A549 (cell line): ENCODE results near the gene CPSF6. TPM values are rescaled to one million over a fixed set of nuclear protein-coding genes. Genes with fewer than 3 reads are reported as not detected.

Experiments used
- ATAC-seq, 2 experiments: fragments of 200-7000 bp in 1 of 2; fragments of >200 bp in 1 of 2; cut with Nextera tagmentation in 1 of 2; cut with Tn5 transposase in 1 of 2; 3 replicates each; pipeline versions ENCODE4 v1.8.0 to v1.9.1; 2018 to 2020; ENCODE audit warnings: mild to moderate bottlenecking in 1 of 2, moderate library complexity in 1 of 2
- CTCF ChIA-PET: fragments of 300-600 bp; sonication (Branson Sonifier 250); formaldehyde crosslinking; extraction: SDS; loops from one replicate; lab custom pipeline; 2021; ENCODE audit warnings: antibody characterized with exemption, inconsistent platforms; lab: Yijun Ruan, JAX
- POLR2A ChIA-PET: fragments of 350-600 bp; formaldehyde crosslinking; extraction: SDS; loops from one replicate; lab custom pipeline; 2021; ENCODE audit warnings: antibody characterized with exemption, inconsistent platforms; lab: Yijun Ruan, JAX
- DNase-seq, 2 experiments: peaks; one replicate each; pipeline versions ENCODE4 v3.0.0 to v3.0.0-alpha.2; 2011 to 2016; ENCODE audit warnings: low read depth in 1 of 2, low spot score in 1 of 2
- FAIRE-seq: peaks from 2 replicates; lab custom pipeline; 2011; peaks lifted over from hg19 to GRCh38; lab: Jason Lieb, UNC
- H3K27ac ChIP-seq, 2 experiments: fragments of >200 bp; sonication (Bioruptor Twin); formaldehyde crosslinking; 3 replicates each; pipeline ENCODE4 v1.5.1; 2016 to 2017
- H3K4me1 ChIP-seq: fragments of >200 bp; sonication (Bioruptor Twin); formaldehyde crosslinking; 3 replicates; pipeline ENCODE4 v1.6.1; 2016
- H3K4me2 ChIP-seq: fragments of >200 bp; sonication (Bioruptor Twin); formaldehyde crosslinking; 3 replicates; pipeline ENCODE4 v1.6.1; 2016
- H3K4me3 ChIP-seq: fragments of >200 bp; sonication (Bioruptor Twin); formaldehyde crosslinking; 3 replicates; pipeline ENCODE4 v1.5.1; 2016
- H3K9me3 ChIP-seq: fragments of >200 bp; sonication (Bioruptor Twin); formaldehyde crosslinking; 3 replicates; pipeline ENCODE4 v1.6.1; 2016
- CBX2 ChIP-seq: fragments of 200-600 bp; sonication (generic); IDR thresholded peaks from 2 replicates; pipeline ENCODE4 v1.6.1; 2016; ENCODE audit warnings: low read depth, mild to moderate bottlenecking, borderline replicate concordance
- CHD2 ChIP-seq: fragments of 150-350 bp; IDR thresholded peaks from 2 replicates; pipeline ENCODE4 v1.6.1; 2014; ENCODE audit warnings: low read length; ENCODE audit not compliant: partially characterized antibody
- EHF ChIP-seq: fragments of 250-450 bp; sonication (Bioruptor Pico); IDR thresholded peaks from 2 replicates; pipeline ENCODE4 v1.5.0; 2020; ENCODE audit warnings: mild to moderate bottlenecking
- EHMT2 ChIP-seq: fragments of 200-600 bp; sonication (generic); IDR thresholded peaks from 2 replicates; pipeline ENCODE4 v1.6.1; 2016; ENCODE audit warnings: antibody characterized with exemption, low read depth, mild to moderate bottlenecking, moderate library complexity
- EP300 ChIP-seq, 2 experiments: fragments of >200 bp; sonication (Bioruptor Twin); formaldehyde crosslinking; IDR thresholded peaks; 2 replicates in 1 of 2; 3 replicates in 1 of 2; pipeline ENCODE4 v1.6.1; 2016 to 2017
- FOSB ChIP-seq: fragments of 250-450 bp; sonication (Bioruptor Pico); IDR thresholded peaks from 2 replicates; pipeline ENCODE4 v1.5.0; 2020; ENCODE audit warnings: mild to moderate bottlenecking, moderate library complexity
- HDAC2 ChIP-seq: fragments of 200-600 bp; sonication (generic); IDR thresholded peaks from 2 replicates; pipeline ENCODE4 v1.6.1; 2016
- HOXB5 ChIP-seq: fragments of 250-450 bp; sonication (Bioruptor Pico); IDR thresholded peaks from 2 replicates; pipeline ENCODE4 v1.5.0; 2020; ENCODE audit warnings: mild to moderate bottlenecking, moderate library complexity
- MAFK ChIP-seq: fragments of 450-650 bp; IDR thresholded peaks from 2 replicates; pipeline ENCODE4 v1.6.1; 2014; ENCODE audit not compliant: partially characterized antibody
- NFE2L2 ChIP-seq: fragments of 150-350 bp; conservative IDR thresholded peaks from 2 replicates; pipeline ENCODE4 v1.6.1; 2014; ENCODE audit warnings: low read length
- NR3C1 ChIP-seq: fragments of >200 bp; sonication (Bioruptor Twin); formaldehyde crosslinking; IDR thresholded peaks from 3 replicates; pipeline ENCODE4 v1.6.1; 2017
- RARB ChIP-seq: fragments of 250-450 bp; sonication (Bioruptor Pico); IDR thresholded peaks from 2 replicates; pipeline ENCODE4 v1.8.0; 2021; ENCODE audit warnings: mild to moderate bottlenecking, moderate library complexity
- RCOR1 ChIP-seq: fragments of 150-350 bp; IDR thresholded peaks from 2 replicates; pipeline ENCODE4 v1.6.1; 2014; ENCODE audit warnings: antibody characterized with exemption, low read length, low read depth
- SREBF2 ChIP-seq: fragments of 450-650 bp; IDR thresholded peaks from 2 replicates; pipeline ENCODE4 v1.6.1; 2014; ENCODE audit warnings: mild to moderate bottlenecking, moderate library complexity
- TFCP2L1 ChIP-seq: fragments of 250-450 bp; sonication (Bioruptor Pico); IDR thresholded peaks from 2 replicates; pipeline ENCODE4 v1.5.0; 2021; ENCODE audit warnings: mild to moderate bottlenecking
- TP53 ChIP-seq: fragments of 250-450 bp; sonication (Bioruptor Pico); IDR thresholded peaks from 2 replicates; pipeline ENCODE4 v1.5.0; 2021; ENCODE audit warnings: mild to moderate bottlenecking, moderate library complexity
- ZNF302 ChIP-seq: fragments of 250-450 bp; sonication (Bioruptor Pico); IDR thresholded peaks from 2 replicates; pipeline ENCODE4 v1.9.0; 2021; ENCODE audit warnings: inconsistent platforms, mild to moderate bottlenecking, moderate library complexity
- ZSCAN20 ChIP-seq: fragments of 250-450 bp; sonication (Bioruptor Pico); IDR thresholded peaks from 2 replicates; pipeline ENCODE4 v1.8.0; 2022; ENCODE audit warnings: mild to moderate bottlenecking, moderate library complexity
- WGBS: methylation state at CpG from one replicate; pipeline ENCODE4 v1.1.6; 2017; ENCODE audit errors: missing lambda C conversion rate; 5-methylcytosine and 5-hydroxymethylcytosine counted together
- polyA plus RNA-seq, 4 experiments: library from polyadenylated mRNA; depleted of rRNA in 3 of 4; stranded (reverse); fragments of >200 nt; fragmentation: RNase III in 1 of 4; extraction: RNeasy Plus Mini Kit Qiagen cat#74134 plus additional on column Dnase treatment in 1 of 4; gene quantifications; 2 replicates in 3 of 4; 3 replicates in 1 of 4; pipeline ENCODE4 v1.2.3, GENCODE V29; 2011 to 2017
- TF ChIP-seq, protein P1 (sequence below): fragments of 250-450 bp; sonication (Bioruptor Pico); IDR thresholded peaks from 2 replicates; pipeline ENCODE4 v1.5.0; 2021; ENCODE audit warnings: mild to moderate bottlenecking, moderate library complexity, borderline replicate concordance
- TF ChIP-seq, protein P2 (sequence below): IDR thresholded peaks from 2 replicates; pipeline ENCODE4 v1.6.1; 2012; ENCODE audit warnings: low read depth, borderline replicate concordance
- TF ChIP-seq, protein P3 (sequence below): fragments of >200 bp; sonication (Bioruptor Twin); formaldehyde crosslinking; IDR thresholded peaks from 3 replicates; pipeline ENCODE4 v1.5.1; 2016
- TF ChIP-seq, protein P4 (sequence below): fragments of 150-350 bp; IDR thresholded peaks from 2 replicates; pipeline ENCODE4 v1.6.1; 2014; ENCODE audit warnings: low read depth, mild to moderate bottlenecking, low read length

The CPSF6 gene
- polyA plus RNA-seq, 2 of the 4 experiments (the other 2 are of a cell fraction): 77.2 to 84.3 TPM

DNA sequence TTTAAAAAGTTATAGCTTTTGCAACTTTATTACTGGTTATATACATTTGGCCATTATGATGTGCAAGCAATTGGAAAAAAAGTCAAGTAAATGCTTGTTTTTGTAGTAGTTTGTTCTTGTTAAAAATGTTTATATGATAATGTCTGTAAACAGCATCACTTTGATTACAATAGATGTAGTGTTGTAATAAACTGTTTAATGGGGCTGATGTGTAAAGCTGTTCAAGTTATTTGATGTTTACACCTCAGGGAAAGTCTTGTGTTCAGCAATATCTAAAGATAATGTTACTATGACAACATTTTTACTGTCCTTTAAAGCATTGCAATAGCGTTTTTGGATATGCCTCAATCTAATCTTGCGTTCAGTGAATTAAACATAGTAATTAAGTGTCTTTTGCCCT, 30.4 kb downstream of the CPSF6 start:
- POLR2A ChIA-PET: no interaction called here
- FAIRE-seq (peak; percentile 89), ATAC-seq (no peak)

DNA sequence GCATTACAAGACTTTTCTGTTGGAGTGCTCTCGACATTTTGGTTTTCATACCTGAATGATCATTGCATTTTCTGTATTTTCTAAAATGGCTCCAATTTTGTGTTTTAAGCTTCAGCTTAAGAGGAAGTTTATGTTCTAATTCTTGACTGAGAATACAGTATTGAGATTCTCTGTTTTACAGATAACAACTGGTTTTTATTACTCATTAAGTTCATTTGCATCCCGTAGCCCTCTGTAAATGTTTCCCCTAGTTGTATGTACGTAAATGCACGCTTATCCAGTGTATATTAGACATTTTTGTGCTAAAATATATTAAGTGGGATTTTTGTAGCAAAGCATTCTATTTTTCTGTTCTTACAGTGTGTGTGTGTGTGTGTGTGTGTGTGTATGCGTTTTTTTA, 33.1 kb downstream of the CPSF6 start:
- WGBS: 92% methylated on average over 5 of the region's 5 CpGs
- Histone ChIP-seq H3K4me1 (no peaks in the 10 kb centered on the region), H3K9me3 (no peaks in the 10 kb centered on the region), H3K4me2 (no peak overlapping the region), H3K4me3 (no peak overlapping the region), H3K27ac (no peak overlapping the region)
- no peak for FAIRE-seq
- DNase-seq: no peak
- ChIA-PET POLR2A (interaction anchor here (0.5 kb wide), 1 partner anchor 28 kb away, joined by 3 read pairs; no protein-coding TSS in a partner anchor), CTCF (no interaction called here)
- ATAC-seq: no peak
- TF ChIP-seq HDAC2 (no peak), EP300 (IDR thresholded peaks at IDR 0.05) (no peak), MAFK (no peak), EHF (CRISPR knock-in tag) (no peak), NR3C1 (no peak)
- TF ChIP-seq, protein P1, sequence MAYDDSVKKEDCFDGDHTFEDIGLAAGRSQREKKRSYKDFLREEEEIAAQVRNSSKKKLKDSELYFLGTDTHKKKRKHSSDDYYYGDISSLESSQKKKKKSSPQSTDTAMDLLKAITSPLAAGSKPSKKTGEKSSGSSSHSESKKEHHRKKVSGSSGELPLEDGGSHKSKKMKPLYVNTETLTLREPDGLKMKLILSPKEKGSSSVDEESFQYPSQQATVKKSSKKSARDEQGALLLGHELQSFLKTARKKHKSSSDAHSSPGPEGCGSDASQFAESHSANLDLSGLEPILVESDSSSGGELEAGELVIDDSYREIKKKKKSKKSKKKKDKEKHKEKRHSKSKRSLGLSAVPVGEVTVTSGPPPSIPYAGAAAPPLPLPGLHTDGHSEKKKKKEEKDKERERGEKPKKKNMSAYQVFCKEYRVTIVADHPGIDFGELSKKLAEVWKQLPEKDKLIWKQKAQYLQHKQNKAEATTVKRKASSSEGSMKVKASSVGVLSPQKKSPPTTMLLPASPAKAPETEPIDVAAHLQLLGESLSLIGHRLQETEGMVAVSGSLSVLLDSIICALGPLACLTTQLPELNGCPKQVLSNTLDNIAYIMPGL (CRISPR knock-in tag): no peak

More for the DNA sequence above, 30.4 kb downstream of the CPSF6 start:
- Histone ChIP-seq H3K4me3 (no peak overlapping the region), H3K27ac (no peak overlapping the region), H3K9me3 (no peaks in the 10 kb centered on the region), H3K4me1 (peaks cover 19% of the 10 kb centered on the region)
- 87% methylated on average over 2 of the region's 2 CpGs for WGBS
- CTCF ChIA-PET: interaction anchor here (0.6 to 1.4 kb wide), 4 partner anchors 9 to 28 kb away, joined by 3 to 4 read pairs (median 3); no protein-coding TSS in a partner anchor
- TF ChIP-seq TFCP2L1 (CRISPR knock-in tag): no peak
- no peak for TF ChIP-seq EHMT2
- no peak for TF ChIP-seq EP300 (IDR thresholded peaks at IDR 0.05)
- TF ChIP-seq, all 56 proteins: peak for 0
- no peak overlapping the region for H3K4me2 ChIP-seq
- no peak for DNase-seq

DNA sequence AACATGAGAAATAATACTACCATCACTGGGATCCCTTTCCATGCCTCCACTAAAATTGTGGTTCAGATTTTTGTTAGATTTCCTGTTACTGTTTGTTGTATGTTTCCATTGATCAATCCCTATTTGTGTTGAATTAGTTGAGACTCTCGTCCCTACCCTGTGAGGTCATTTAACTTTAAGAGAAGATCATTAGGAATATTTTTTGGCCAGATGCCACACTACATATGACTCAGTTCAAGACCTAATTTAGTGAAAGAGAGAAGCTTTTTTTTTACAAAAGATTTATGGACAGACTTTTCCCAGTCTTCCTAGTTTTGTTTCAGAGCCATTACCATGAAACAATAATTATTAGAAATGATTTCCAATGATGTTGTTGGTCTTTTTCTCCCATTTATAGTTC, 35.5 kb downstream of the CPSF6 start:
- 74% methylated on average over 1 of the region's 1 CpG for WGBS
- no peak overlapping the region for H3K4me2 ChIP-seq
- TF ChIP-seq ZNF302 (CRISPR knock-in tag) (no peak), NFE2L2 (no peak), HOXB5 (CRISPR knock-in tag) (no peak), TFCP2L1 (CRISPR knock-in tag) (0 out of 2 replicates have a peak, but pooled peaks have one; percentile 37), CBX2 (no peak), TP53 (CRISPR knock-in tag) (0 out of 2 replicates have a peak, but pooled peaks have one; percentile 26)
- TF ChIP-seq, protein P2, sequence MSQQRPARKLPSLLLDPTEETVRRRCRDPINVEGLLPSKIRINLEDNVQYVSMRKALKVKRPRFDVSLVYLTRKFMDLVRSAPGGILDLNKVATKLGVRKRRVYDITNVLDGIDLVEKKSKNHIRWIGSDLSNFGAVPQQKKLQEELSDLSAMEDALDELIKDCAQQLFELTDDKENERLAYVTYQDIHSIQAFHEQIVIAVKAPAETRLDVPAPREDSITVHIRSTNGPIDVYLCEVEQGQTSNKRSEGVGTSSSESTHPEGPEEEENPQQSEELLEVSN: no peak
- TF ChIP-seq, protein P1 (CRISPR knock-in tag): no peak
- TF ChIP-seq, all 56 proteins: peak for 2
- DNase-seq (no peak), FAIRE-seq (peak; percentile 79), ATAC-seq (no peak)
- ChIA-PET POLR2A (no interaction called here), CTCF (no interaction called here)
- H3K9me3 ChIP-seq: no peaks in the 10 kb centered on the region
- no peaks in the 10 kb centered on the region for H3K4me1 ChIP-seq
- no peak overlapping the region for H3K27ac ChIP-seq
- H3K4me3 ChIP-seq: no peak overlapping the region

DNA sequence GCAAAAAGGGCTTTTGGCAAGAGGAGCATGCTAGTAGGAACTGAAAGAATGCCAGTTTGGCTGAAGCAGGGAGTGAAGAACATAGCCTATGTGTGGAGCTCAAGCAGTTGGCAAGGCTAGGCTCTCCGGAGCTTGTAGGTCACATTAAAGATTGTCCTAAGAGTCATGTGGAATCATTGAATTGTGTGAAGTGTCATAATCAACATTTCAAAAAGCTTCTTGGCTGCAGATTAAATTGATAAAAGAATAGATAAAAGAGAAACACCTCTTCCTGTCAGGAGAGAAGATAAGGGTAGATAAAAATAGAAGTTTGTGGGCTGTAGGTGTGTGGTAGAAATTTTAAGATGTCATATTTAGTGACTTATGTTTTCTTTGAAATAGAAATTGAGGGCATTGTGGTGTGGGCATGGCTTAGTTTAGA, 36.1 kb downstream of the CPSF6 start:
- TF ChIP-seq ZNF302 (CRISPR knock-in tag) (no peak), TP53 (CRISPR knock-in tag) (no peak), NR3C1 (no peak), ZSCAN20 (CRISPR knock-in tag) (no peak), RCOR1 (no peak), CHD2 (no peak), RARB (CRISPR knock-in tag) (no peak), SREBF2 (no peak), FOSB (CRISPR knock-in tag) (no peak), TFCP2L1 (CRISPR knock-in tag) (no peak)
- TF ChIP-seq, protein P3, sequence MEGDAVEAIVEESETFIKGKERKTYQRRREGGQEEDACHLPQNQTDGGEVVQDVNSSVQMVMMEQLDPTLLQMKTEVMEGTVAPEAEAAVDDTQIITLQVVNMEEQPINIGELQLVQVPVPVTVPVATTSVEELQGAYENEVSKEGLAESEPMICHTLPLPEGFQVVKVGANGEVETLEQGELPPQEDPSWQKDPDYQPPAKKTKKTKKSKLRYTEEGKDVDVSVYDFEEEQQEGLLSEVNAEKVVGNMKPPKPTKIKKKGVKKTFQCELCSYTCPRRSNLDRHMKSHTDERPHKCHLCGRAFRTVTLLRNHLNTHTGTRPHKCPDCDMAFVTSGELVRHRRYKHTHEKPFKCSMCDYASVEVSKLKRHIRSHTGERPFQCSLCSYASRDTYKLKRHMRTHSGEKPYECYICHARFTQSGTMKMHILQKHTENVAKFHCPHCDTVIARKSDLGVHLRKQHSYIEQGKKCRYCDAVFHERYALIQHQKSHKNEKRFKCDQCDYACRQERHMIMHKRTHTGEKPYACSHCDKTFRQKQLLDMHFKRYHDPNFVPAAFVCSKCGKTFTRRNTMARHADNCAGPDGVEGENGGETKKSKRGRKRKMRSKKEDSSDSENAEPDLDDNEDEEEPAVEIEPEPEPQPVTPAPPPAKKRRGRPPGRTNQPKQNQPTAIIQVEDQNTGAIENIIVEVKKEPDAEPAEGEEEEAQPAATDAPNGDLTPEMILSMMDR: no peak
- TF ChIP-seq, protein P4, sequence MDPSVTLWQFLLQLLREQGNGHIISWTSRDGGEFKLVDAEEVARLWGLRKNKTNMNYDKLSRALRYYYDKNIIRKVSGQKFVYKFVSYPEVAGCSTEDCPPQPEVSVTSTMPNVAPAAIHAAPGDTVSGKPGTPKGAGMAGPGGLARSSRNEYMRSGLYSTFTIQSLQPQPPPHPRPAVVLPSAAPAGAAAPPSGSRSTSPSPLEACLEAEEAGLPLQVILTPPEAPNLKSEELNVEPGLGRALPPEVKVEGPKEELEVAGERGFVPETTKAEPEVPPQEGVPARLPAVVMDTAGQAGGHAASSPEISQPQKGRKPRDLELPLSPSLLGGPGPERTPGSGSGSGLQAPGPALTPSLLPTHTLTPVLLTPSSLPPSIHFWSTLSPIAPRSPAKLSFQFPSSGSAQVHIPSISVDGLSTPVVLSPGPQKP: no peak
- FAIRE-seq (no peak), DNase-seq (no peak), ATAC-seq (no peak)
- Histone ChIP-seq H3K4me1 (no peaks in the 10 kb centered on the region), H3K4me3 (no peak overlapping the region), H3K9me3 (no peaks in the 10 kb centered on the region), H3K4me2 (no peak overlapping the region), H3K27ac (no peak overlapping the region)
- ChIA-PET POLR2A (no interaction called here), CTCF (no interaction called here)
- WGBS: 94% methylated on average over 1 of the region's 1 CpG
